ENCODE measurements around the gene EBF3. TPM values are rescaled to one million over a fixed set of nuclear protein-coding genes. Genes with fewer than 3 reads are reported as not detected.

The EBF3 gene
- total RNA-seq, 1 experiment from 2014 or later, result 0.12 TPM

DNA sequence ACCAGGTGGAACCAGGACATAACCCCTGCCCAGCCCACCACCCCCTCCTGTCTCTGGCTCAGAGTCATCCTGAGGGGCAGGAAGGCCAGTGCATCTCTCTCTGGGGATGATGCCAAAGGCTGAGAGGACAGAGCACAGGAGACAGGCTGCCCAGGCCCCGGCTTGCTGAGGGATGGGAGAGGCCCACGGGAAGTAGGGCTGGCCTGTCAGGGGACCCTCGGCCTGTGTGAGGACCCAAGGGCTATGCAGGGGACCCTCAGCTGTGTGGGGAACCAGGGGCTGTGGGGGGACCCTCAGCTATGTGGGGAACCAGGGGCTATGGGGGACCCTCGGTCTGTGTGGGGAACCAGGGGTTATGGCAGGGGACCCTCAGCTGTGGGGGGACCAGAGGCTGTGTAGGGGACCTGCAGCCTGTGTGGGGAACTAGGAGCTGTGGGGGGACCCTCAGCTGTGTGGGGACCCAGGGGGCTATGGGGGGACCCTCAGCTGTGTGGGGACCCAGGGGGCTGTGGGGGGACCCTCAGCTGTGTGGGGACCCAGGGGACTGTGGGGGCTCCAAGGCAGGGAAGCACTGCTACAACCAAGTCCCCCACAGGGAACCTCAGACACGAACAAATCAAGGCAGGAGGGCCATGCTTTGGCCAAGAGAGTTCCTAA lies 27.7 kb downstream of the EBF3 start:
- ChIA-PET RAD21 (ENCODE audit: low non-redundant PET in 1 of 2, low total read pairs in 2 of 2, uncharacterized antibody in 2 of 2, unreplicated experiment in 2 of 2) (no interaction called here), CTCF (no interaction called here), POLR2A (no interaction called here)
- Histone ChIP-seq H3K27me3 (ENCODE audit: insufficient read depth, low read length) (no peaks in the 10 kb centered on the region), H4K20me1 (ENCODE audit: insufficient read depth) (no peaks in the 10 kb centered on the region), H3K4me2 (ENCODE audit: low read length) (no peak overlapping the region), H3K9ac (ENCODE audit: low read length) (no peak overlapping the region), H3K79me2 (ENCODE audit: insufficient read depth, low read length) (no peaks in the 10 kb centered on the region), H3K9me2 (ENCODE audit: insufficient read depth) (no peaks in the 10 kb centered on the region), H3K27ac (ENCODE audit: low read depth, low read length) (no peak overlapping the region), H3K36me3 (ENCODE audit: control insufficient read depth in 1 of 2, insufficient read depth in 2 of 2, low read length in 2 of 2) (no peaks in the 10 kb centered on the region), H2AFZ (ENCODE audit: low read depth, low read length, poor library complexity, severe bottlenecking) (no peak overlapping the region), H3K4me1 (ENCODE audit: control insufficient read depth in 1 of 2, insufficient read depth in 2 of 2, low read length in 2 of 2) (no peaks in the 10 kb centered on the region), H3K4me3 (replicated peaks in 1 of 2; ENCODE audit: low read depth in 1 of 2, low read length in 2 of 2) (no peak overlapping the region), H3K9me3 (ENCODE audit: control insufficient read depth in 1 of 2, insufficient read depth in 1 of 2, low read depth in 1 of 2, low read length in 2 of 2) (no peaks in the 10 kb centered on the region)
- DNase-seq (ENCODE audit: low read depth, low spot score) (no peak), ATAC-seq (no peak)
- TF ChIP-seq YY1 (IDR thresholded peaks at IDR 0.05; ENCODE audit: extremely low read depth, insufficient replicate concordance, low read depth, low read length), result no peak
- BruUV-seq (replicated peaks), result no TSS peak
- intact Hi-C loops (cut with micrococcal nuclease), result no loop called here

GRCh38 chr10:129935867-129936152 lies 28.3 kb downstream of the EBF3 start:
- intact Hi-C loops (cut with micrococcal nuclease), result no loop called here
- POLR2A ChIA-PET, result no interaction called here

More at GRCh38 chr10:129935867-129936152, 28.3 kb downstream of the EBF3 start:
- no peaks in the 10 kb centered on the region for H3K4me1 ChIP-seq (ENCODE audit: control insufficient read depth in 1 of 2, insufficient read depth in 2 of 2, low read length in 2 of 2)
- no peak overlapping the region for H3K4me2 ChIP-seq (ENCODE audit: low read length)
- no peaks in the 10 kb centered on the region for H3K27me3 ChIP-seq (ENCODE audit: insufficient read depth, low read length)
- ATAC-seq, result no peak
- DNase-seq (ENCODE audit: low read depth, low spot score), result no peak
- no peaks in the 10 kb centered on the region for H4K20me1 ChIP-seq (ENCODE audit: insufficient read depth)
- no peaks in the 10 kb centered on the region for H3K9me2 ChIP-seq (ENCODE audit: insufficient read depth)
- no TSS peak for BruUV-seq (replicated peaks)
- no peaks in the 10 kb centered on the region for H3K36me3 ChIP-seq (ENCODE audit: control insufficient read depth in 1 of 2, insufficient read depth in 2 of 2, low read length in 2 of 2)
- TF ChIP-seq, protein P1, sequence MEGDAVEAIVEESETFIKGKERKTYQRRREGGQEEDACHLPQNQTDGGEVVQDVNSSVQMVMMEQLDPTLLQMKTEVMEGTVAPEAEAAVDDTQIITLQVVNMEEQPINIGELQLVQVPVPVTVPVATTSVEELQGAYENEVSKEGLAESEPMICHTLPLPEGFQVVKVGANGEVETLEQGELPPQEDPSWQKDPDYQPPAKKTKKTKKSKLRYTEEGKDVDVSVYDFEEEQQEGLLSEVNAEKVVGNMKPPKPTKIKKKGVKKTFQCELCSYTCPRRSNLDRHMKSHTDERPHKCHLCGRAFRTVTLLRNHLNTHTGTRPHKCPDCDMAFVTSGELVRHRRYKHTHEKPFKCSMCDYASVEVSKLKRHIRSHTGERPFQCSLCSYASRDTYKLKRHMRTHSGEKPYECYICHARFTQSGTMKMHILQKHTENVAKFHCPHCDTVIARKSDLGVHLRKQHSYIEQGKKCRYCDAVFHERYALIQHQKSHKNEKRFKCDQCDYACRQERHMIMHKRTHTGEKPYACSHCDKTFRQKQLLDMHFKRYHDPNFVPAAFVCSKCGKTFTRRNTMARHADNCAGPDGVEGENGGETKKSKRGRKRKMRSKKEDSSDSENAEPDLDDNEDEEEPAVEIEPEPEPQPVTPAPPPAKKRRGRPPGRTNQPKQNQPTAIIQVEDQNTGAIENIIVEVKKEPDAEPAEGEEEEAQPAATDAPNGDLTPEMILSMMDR (IDR thresholded peaks at IDR 0.05 in 2 of 3, conservative IDR thresholded peaks at IDR 0.05 in 1 of 3; ENCODE audit: borderline replicate concordance in 1 of 3, insufficient read depth in 1 of 3, low read depth in 2 of 3, low read length in 2 of 3), result no peak
- no peak for TF ChIP-seq TCF7L2 (IDR thresholded peaks at IDR 0.05; ENCODE audit: borderline replicate concordance, extremely low read depth, insufficient read depth, insufficient read length)
- no peak for TF ChIP-seq FOSL1 (IDR thresholded peaks at IDR 0.05; ENCODE audit: low read depth)
- ChIA-PET RAD21 (ENCODE audit: low non-redundant PET in 1 of 2, low total read pairs in 2 of 2, uncharacterized antibody in 2 of 2, unreplicated experiment in 2 of 2) (no interaction called here), CTCF (no interaction called here)
- H3K79me2 ChIP-seq (ENCODE audit: insufficient read depth, low read length), result no peaks in the 10 kb centered on the region
- H2AFZ ChIP-seq (ENCODE audit: low read depth, low read length, poor library complexity, severe bottlenecking), result no peak overlapping the region
- no peaks in the 10 kb centered on the region for H3K9me3 ChIP-seq (ENCODE audit: control insufficient read depth in 1 of 2, insufficient read depth in 1 of 2, low read depth in 1 of 2, low read length in 2 of 2)
- no peak overlapping the region for H3K9ac ChIP-seq (ENCODE audit: low read length)
- no peak overlapping the region for H3K27ac ChIP-seq (ENCODE audit: low read depth, low read length)
- no peak overlapping the region for H3K4me3 ChIP-seq (replicated peaks in 1 of 2; ENCODE audit: low read depth in 1 of 2, low read length in 2 of 2)

Data from HCT116 (cell line).